HFF-Myc (cell line): ENCODE data around the gene CCIN.

Source experiments
- DNase-seq: peaks from one replicate; pipeline ENCODE4 v3.0.0-alpha.2; 2011; ENCODE audit warnings: low read depth; ENCODE audit errors: extremely low read depth
- H3K4me3 ChIP-seq: replicated peaks from 2 replicates; pipeline ENCODE4 v1.5.1; 2011; ENCODE audit warnings: low read depth, mild to moderate bottlenecking, control low read depth, low read length
- TF ChIP-seq, protein P1 (sequence below): IDR thresholded peaks from 2 replicates; pipeline ENCODE4 v1.5.1; 2012; ENCODE audit warnings: mild to moderate bottlenecking, low read depth, low read length, control low read depth; ENCODE audit errors: missing control alignments

Gene CCIN

DNA sequence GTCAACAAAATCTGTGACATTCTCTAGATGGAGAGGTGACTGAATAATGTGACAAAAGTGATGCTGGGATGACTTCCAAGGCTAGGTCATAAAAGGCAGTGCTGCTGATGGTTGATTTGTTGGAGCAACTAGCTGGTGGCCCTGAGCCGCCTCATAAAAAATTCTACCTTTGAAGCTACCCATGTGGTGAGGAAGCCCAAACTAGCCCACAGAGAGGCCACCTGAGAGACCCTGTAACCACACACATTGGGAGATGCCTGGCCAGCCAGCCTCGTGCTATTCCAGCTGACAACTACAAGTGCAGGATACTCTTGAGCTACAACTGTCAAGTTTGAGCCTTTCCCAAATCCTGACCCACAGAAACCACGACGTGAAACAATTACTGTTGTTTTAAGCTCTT, 44.2 kb downstream of the CCIN start:
- TF ChIP-seq, protein P1, sequence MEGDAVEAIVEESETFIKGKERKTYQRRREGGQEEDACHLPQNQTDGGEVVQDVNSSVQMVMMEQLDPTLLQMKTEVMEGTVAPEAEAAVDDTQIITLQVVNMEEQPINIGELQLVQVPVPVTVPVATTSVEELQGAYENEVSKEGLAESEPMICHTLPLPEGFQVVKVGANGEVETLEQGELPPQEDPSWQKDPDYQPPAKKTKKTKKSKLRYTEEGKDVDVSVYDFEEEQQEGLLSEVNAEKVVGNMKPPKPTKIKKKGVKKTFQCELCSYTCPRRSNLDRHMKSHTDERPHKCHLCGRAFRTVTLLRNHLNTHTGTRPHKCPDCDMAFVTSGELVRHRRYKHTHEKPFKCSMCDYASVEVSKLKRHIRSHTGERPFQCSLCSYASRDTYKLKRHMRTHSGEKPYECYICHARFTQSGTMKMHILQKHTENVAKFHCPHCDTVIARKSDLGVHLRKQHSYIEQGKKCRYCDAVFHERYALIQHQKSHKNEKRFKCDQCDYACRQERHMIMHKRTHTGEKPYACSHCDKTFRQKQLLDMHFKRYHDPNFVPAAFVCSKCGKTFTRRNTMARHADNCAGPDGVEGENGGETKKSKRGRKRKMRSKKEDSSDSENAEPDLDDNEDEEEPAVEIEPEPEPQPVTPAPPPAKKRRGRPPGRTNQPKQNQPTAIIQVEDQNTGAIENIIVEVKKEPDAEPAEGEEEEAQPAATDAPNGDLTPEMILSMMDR = no peak
- H3K4me3 ChIP-seq = no peak overlapping the region
- no peak for DNase-seq

DNA sequence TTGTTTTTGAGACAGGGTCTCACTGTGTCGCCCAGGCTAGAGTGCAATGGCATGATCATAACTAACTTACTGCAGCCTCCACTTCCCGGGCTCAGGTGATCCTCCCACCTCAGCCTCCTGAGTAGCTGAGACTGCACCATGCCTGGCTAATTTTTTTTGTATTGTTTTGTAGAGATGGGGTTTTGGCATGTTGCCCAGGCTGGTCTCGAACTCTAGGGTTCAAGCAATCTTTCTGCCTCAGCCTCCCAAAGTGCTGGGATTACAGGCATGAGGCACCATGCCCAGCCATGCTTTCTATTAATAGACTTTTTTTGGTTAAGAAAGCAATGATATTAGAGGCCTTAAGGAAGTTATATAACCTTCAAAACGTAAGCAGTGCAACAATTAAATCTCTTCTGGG, 44.8 kb downstream of the CCIN start:
- no peak for DNase-seq
- TF ChIP-seq, protein P1 = no peak
- no peak overlapping the region for H3K4me3 ChIP-seq

DNA sequence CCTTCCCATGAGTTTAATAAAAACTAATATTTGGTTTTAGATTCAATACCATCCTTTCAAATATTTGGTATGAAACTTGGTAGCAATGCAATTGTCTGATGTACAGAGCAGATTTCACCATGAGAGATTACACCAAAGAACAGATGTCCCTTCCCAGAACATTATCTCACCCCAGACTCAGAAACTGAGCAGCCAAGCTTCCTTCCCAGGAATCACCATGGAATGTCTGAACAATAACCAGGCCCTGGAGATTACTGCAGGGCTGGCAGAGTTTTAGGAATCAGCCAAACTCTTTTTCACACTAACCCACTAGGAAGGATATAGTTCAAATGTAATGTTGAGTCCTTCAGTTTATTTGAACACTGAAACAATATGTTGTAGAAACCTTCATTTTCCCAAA, 45.4 kb downstream of the CCIN start:
- TF ChIP-seq, protein P1 = no peak
- no peak overlapping the region for H3K4me3 ChIP-seq
- DNase-seq = no peak

DNA sequence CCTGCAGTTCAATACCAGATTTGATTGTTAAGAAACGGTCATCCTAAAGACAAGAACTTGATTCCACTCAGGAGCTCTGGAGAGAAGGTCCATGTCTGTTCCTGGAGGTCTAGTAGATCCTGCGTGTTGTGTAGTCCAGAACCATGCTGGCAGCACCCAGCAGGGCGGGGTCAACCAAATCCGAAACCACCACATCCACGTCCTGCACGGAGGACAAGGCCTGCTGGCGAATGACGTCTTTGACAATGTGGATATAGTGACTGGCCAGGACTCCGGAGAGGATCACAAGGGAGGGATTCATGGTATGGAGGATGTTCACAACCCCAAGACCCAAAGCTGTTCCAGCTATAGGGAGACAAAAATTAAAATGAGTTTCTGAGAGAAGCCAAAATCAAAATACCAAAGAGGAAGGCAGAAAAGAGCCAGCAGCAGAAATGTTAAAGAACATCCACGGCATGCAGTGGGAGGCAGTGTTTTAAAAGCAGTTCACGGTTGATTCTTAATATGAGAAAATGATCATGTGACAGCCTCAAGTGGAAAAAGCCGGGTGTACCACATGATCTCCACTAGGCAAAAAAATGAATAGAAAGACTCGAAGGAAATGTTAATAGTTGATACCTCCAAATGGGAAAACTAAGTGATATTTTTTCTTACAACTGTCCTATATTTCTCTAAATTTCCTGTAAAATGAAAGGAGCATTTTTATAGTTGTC, 48.2 kb downstream of the CCIN start:
- no peak for DNase-seq
- no peak overlapping the region for H3K4me3 ChIP-seq
- TF ChIP-seq, protein P1 = no peak

DNA sequence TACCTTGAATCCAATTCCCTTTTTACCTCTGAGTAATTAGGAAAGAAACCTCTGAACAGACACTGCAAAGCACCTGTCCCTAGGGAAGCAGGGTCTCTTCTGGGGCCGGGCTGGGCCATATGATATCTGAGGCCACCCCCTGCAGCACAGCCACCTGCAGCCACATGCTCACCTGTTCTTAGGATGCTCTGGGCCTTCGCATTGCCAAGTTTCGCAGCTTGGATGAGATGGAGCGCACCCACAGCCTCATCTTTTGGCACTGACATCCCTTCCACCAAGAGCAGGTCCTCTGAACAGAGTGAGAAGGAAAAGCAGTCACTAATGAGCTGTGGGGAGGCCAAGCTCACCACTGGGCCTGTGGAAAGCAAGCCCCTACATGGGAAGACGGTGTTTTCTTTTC, 48.8 kb downstream of the CCIN start:
- no peak for DNase-seq
- no peak overlapping the region for H3K4me3 ChIP-seq
- TF ChIP-seq, protein P1 = no peak

DNA sequence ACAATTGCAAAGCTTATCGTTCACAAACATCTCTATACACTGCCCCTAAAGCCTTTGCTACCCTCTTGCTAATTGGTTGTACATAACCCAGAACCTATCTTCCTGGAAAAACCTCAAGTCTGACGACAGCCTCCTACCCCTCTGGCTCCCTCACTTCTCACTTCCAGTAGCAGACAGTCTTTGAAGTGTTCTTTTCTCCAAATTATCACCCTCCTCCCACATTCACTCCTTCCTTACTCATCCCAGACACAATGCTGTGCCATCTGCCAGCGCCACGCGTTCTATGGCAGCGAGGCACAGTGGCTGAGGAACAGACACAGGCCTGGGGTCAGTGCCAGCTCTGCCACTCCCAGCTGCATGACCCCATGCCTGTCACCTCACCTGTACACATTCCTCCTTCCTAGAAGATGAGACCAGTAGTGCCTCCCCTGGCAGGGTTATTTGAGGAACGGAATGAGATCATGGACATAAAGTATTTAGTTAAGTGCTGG, 49.3 kb downstream of the CCIN start:
- TF ChIP-seq, protein P1 = no peak
- DNase-seq = no peak
- no peak overlapping the region for H3K4me3 ChIP-seq
